GM23248 (cell line): ENCODE measurements around the gene NKX2-3. TPM values are rescaled to one million over a fixed set of nuclear protein-coding genes. Genes with fewer than 3 reads are reported as not detected.

Experiments used
- DNase-seq: peaks from one replicate; pipeline ENCODE4 v3.0.0-alpha.2; 2015
- H2AFZ ChIP-seq: fragments of 200-600 bp; sonication (generic); 2 replicates; pipeline ENCODE4 v1.6.1; 2016; ENCODE audit warnings: antibody characterized with exemption
- H3F3A ChIP-seq: fragments of 200-600 bp; sonication (generic); 2 replicates; pipeline ENCODE4 v1.6.1; 2016; ENCODE audit warnings: mild to moderate bottlenecking, antibody characterized with exemption, mixed run types; ENCODE audit not compliant: insufficient read depth
- H3K27ac ChIP-seq: fragments of 200-600 bp; sonication (generic); 2 replicates; pipeline ENCODE4 v1.5.1; 2016; ENCODE audit warnings: mild to moderate bottlenecking
- H3K27me3 ChIP-seq: fragments of 200-600 bp; sonication (generic); replicated peaks from 2 replicates; pipeline ENCODE4 v1.6.1; 2016; ENCODE audit warnings: mild to moderate bottlenecking; ENCODE audit not compliant: insufficient read depth
- H3K36me3 ChIP-seq: fragments of 200-600 bp; sonication (generic); 2 replicates; pipeline ENCODE4 v1.6.1; 2016; ENCODE audit warnings: low read depth, mild to moderate bottlenecking
- H3K4me1 ChIP-seq: fragments of 200-600 bp; sonication (generic); 2 replicates; pipeline ENCODE4 v1.6.1; 2016; ENCODE audit warnings: mild to moderate bottlenecking; ENCODE audit not compliant: insufficient read depth
- H3K4me2 ChIP-seq: fragments of 200-600 bp; sonication (generic); one replicate; pipeline ENCODE4 v1.6.1; 2016; ENCODE audit warnings: mild to moderate bottlenecking; ENCODE audit not compliant: unreplicated experiment
- H3K4me3 ChIP-seq: fragments of 200-600 bp; sonication (generic); 2 replicates; pipeline ENCODE4 v1.5.1; 2016; ENCODE audit warnings: mild to moderate bottlenecking
- H3K79me2 ChIP-seq: fragments of 200-600 bp; sonication (generic); 2 replicates; pipeline ENCODE4 v1.6.1; 2016; ENCODE audit warnings: mild to moderate bottlenecking; ENCODE audit not compliant: insufficient read depth
- H3K9ac ChIP-seq: fragments of 200-600 bp; sonication (generic); 2 replicates; pipeline ENCODE4 v1.6.1; 2016; ENCODE audit warnings: mild to moderate bottlenecking
- H3K9me2 ChIP-seq: fragments of 200-600 bp; sonication (generic); 2 replicates; pipeline ENCODE4 v1.6.1; 2016; ENCODE audit warnings: mixed run types, mild to moderate bottlenecking, moderate library complexity; ENCODE audit not compliant: insufficient read depth
- H3K9me3 ChIP-seq: fragments of 200-600 bp; sonication (generic); one replicate; pipeline ENCODE4 v1.6.1; 2017; ENCODE audit warnings: low read depth
- H4K20me1 ChIP-seq: fragments of 200-600 bp; sonication (generic); 2 replicates; pipeline ENCODE4 v1.6.0; 2016; ENCODE audit not compliant: insufficient read depth
- EZH2 ChIP-seq: fragments of 200-600 bp; sonication (generic); IDR thresholded peaks from 2 replicates; pipeline ENCODE4 v1.6.1; 2018; ENCODE audit warnings: antibody characterized with exemption, mild to moderate bottlenecking; ENCODE audit not compliant: insufficient read depth, poor library complexity, severe bottlenecking
- EZH2phosphoT487 ChIP-seq: fragments of 200-600 bp; sonication (generic); IDR thresholded peaks from 2 replicates; pipeline ENCODE4 v1.6.1; 2018; ENCODE audit warnings: antibody characterized with exemption, moderate library complexity, mild to moderate bottlenecking, low read depth; ENCODE audit not compliant: insufficient read depth
- WGBS, 2 experiments: methylation state at CpG; one replicate each; pipeline ENCODE4 v1.1.6; 2015 to 2017; ENCODE audit warnings: low lambda C conversion rate in 2 of 2, low coverage in 1 of 2; ENCODE audit errors: missing lambda C conversion rate in 2 of 2; 5-methylcytosine and 5-hydroxymethylcytosine counted together
- in situ Hi-C: fragments of 300-500 bp; cut with MboI; formaldehyde crosslinking; loops from 2 replicates; pipeline ENCODE4 v1.15.0; 2020
- polyA plus RNA-seq: library from polyadenylated mRNA; unstranded; fragments of >200 nt; fragmentation: Nextera tagmentation; extraction: Ambion mirVana; gene quantifications from 2 replicates; pipeline ENCODE4 v1.2.1, GENCODE V29; 2016
- total RNA-seq: library from RNA; depleted of rRNA; stranded (reverse); fragments of >200 nt; shearing (Covaris generic); gene quantifications from 2 replicates; pipeline ENCODE4 v1.2.3, GENCODE V29; 2014; rRNA removed

NKX2-3 gene
- total and polyA plus RNA-seq, 2 experiments from 2014 or later = not detected

DNA sequence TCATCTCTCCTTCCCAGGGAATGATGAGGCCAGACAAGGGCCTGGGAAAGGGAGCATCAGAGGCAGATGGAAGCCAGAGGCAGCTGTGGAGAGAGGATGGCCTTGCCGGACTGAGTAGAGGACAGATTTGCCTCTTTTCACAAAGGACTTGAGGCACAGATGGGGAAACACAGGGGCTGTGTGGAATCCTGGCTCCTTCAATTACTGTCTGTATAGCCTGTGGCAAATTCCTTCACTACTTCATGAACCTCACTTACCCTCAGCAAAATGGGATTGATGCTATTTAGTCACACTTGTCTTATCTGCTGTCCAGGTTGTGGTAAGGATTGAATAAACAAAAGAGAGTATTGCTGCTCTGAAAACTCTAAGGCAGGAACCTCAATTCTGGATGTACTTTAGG lies 47.2 kb downstream of the NKX2-3 start:
- no peak for DNase-seq
- H3K27me3 ChIP-seq = peaks cover 13% of the 10 kb centered on the region
- in situ Hi-C loops = no loop called here

DNA sequence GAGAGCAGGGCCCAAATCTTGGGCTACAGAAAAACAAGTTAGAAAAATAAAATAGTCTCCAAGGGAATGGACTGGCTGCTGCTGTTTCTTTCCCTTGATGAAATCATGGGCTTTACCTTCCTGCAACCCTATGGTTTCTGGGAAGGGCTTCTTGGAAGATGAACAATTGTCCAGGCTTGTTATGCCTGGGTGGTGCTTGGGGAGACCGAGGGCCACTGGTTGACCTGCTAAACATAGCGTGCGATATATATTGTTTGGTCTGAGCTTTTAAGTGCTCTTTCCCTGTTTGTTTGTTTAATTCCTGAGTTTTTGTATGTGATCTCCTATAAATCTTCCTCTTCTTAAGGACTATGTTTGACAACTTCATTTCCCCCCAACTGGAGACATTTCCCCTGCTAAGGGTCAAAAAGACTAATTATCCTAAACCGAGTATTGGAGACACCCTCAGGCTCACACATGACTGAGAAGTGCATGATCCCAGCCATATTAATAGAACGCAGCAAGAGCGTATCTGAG lies 49.6 kb downstream of the NKX2-3 start:
- 69 to 72% methylated on average over 6 of the region's 6 CpGs for WGBS, 2 experiments
- Histone ChIP-seq H3K9ac (no peak overlapping the region), H3K4me1 (no peaks in the 10 kb centered on the region), H3K79me2 (no peaks in the 10 kb centered on the region), H3K9me3 (no peaks in the 10 kb centered on the region), H3K27me3 (peaks cover 15% of the 10 kb centered on the region), H3K36me3 (no peaks in the 10 kb centered on the region), H3F3A (no peaks in the 10 kb centered on the region), H3K27ac (no peak overlapping the region), H4K20me1 (no peaks in the 10 kb centered on the region), H3K4me2 (no peak overlapping the region), H3K9me2 (no peaks in the 10 kb centered on the region), H2AFZ (no peak overlapping the region), H3K4me3 (no peak overlapping the region)
- TF ChIP-seq EZH2 (no peak), EZH2phosphoT487 (no peak)
- no peak for DNase-seq
- in situ Hi-C loops = no loop called here

More for the DNA sequence above, 47.2 kb downstream of the NKX2-3 start:
- H3K4me2 ChIP-seq = no peak overlapping the region
- no peak overlapping the region for H3K27ac ChIP-seq
- no peaks in the 10 kb centered on the region for H3K79me2 ChIP-seq
- H4K20me1 ChIP-seq = no peaks in the 10 kb centered on the region
- no peaks in the 10 kb centered on the region for H3K4me1 ChIP-seq
- H3K9ac ChIP-seq = no peak overlapping the region
- 50 to 64% methylated on average over 1 of the region's 1 CpG for WGBS, 2 experiments
- H3F3A ChIP-seq = no peaks in the 10 kb centered on the region
- H3K4me3 ChIP-seq = no peak overlapping the region
- H3K9me2 ChIP-seq = no peaks in the 10 kb centered on the region
- no peaks in the 10 kb centered on the region for H3K9me3 ChIP-seq
- H3K36me3 ChIP-seq = no peaks in the 10 kb centered on the region
- TF ChIP-seq EZH2phosphoT487 (no peak), EZH2 (no peak)
- no peak overlapping the region for H2AFZ ChIP-seq

DNA sequence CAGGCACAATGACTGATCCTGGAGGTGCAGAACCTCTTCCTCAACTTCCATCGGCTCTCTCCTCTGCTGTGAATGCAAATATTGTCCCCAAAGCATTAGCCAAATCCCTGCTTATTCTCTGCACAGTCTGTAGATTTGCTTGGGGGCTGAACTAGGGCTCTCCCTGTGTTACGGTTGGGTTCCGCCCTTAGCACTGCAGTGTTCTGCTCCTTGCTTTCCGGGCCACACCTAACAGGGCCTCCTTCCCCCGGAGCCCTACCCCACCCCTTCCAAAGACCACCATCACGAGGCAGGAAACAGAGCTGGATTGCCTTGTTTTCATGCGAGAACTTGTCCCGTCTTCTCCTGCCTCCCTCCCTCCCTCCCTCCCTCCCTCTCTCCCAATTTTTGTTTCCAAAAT lies 50.9 kb downstream of the NKX2-3 start:
- H3K79me2 ChIP-seq = no peaks in the 10 kb centered on the region
- H3K4me3 ChIP-seq = no peak overlapping the region
- H3K4me1 ChIP-seq = no peaks in the 10 kb centered on the region
- in situ Hi-C loops = no loop called here
- DNase-seq = no peak
- no peak overlapping the region for H3K27ac ChIP-seq
- H3K9ac ChIP-seq = no peak overlapping the region
- TF ChIP-seq EZH2phosphoT487 (no peak), EZH2 (no peak)
- H3F3A ChIP-seq = no peaks in the 10 kb centered on the region
- H3K9me3 ChIP-seq = no peaks in the 10 kb centered on the region
- H3K36me3 ChIP-seq = no peaks in the 10 kb centered on the region
- no peak overlapping the region for H2AFZ ChIP-seq
- H4K20me1 ChIP-seq = no peaks in the 10 kb centered on the region
- H3K27me3 ChIP-seq = peaks cover 27% of the 10 kb centered on the region
- H3K9me2 ChIP-seq = no peaks in the 10 kb centered on the region
- 37 to 46% methylated on average over 5 to 8 of the region's 8 CpGs for WGBS, 2 experiments
- H3K4me2 ChIP-seq = no peak overlapping the region

Other genes with a start within 250 kb of the NKX2-3 start
- 1.6 and 2.1 TPM in 2 replicates for gene CNNM1, start 203.6 kb upstream of the NKX2-3 start, total RNA-seq
- gene CNNM1, start 203.6 kb upstream of the NKX2-3 start, polyA plus RNA-seq = 0.95 and 1.1 TPM in 2 replicates
- 19.1 and 39.6 TPM in 2 replicates for gene GOT1, start 102.3 kb upstream of the NKX2-3 start, total RNA-seq
- gene GOT1, start 102.3 kb upstream of the NKX2-3 start, polyA plus RNA-seq = 62.7 and 63.7 TPM in 2 replicates
- 22.8 and 37.6 TPM in 2 replicates for gene SLC25A28, start 87.5 kb downstream of the NKX2-3 start, total RNA-seq
- 12.6 and 13.1 TPM in 2 replicates for gene SLC25A28, start 87.5 kb downstream of the NKX2-3 start, polyA plus RNA-seq
- 21.6 and 26.8 TPM in 2 replicates for gene ENTPD7, start 126.6 kb downstream of the NKX2-3 start, total RNA-seq
- gene ENTPD7, start 126.6 kb downstream of the NKX2-3 start, polyA plus RNA-seq = 7.5 and 8.3 TPM in 2 replicates
- 20.3 and 21.4 TPM in 2 replicates for gene COX15, start 199.2 kb downstream of the NKX2-3 start, total RNA-seq
- 17.1 and 18.3 TPM in 2 replicates for gene COX15, start 199.2 kb downstream of the NKX2-3 start, polyA plus RNA-seq
- 20.2 and 20.9 TPM in 2 replicates for gene CUTC, start 199.3 kb downstream of the NKX2-3 start, total RNA-seq
- gene CUTC, start 199.3 kb downstream of the NKX2-3 start, polyA plus RNA-seq = 25.7 and 28.5 TPM in 2 replicates
- gene ABCC2, start 249.7 kb downstream of the NKX2-3 start, total RNA-seq = under 0.01 and 0.86 TPM in 2 replicates
- 0.19 and 0.20 TPM in 2 replicates for gene ABCC2, start 249.7 kb downstream of the NKX2-3 start, polyA plus RNA-seq